ENCODE results near the gene ACRBP.

ACRBP gene

GRCh38 chr12:6644903-6645302, 2.3 kb downstream of the ACRBP start:
- peaks cover 56% of the 10 kb centered on the region for H3K9me3 ChIP-seq (ENCODE audit: control insufficient read depth, low read length)
- no peak overlapping the region for H3K4me3 ChIP-seq (ENCODE audit: low read length)
- no peak for DNase-seq (ENCODE audit: low read depth)
- H3K4me1 ChIP-seq (ENCODE audit: control insufficient read depth, insufficient read depth, low read length): no peaks in the 10 kb centered on the region
- peaks cover 10% of the 10 kb centered on the region for H3K27me3 ChIP-seq (replicated peaks; ENCODE audit: control insufficient read depth, insufficient read depth, low read length)
- H3K9ac ChIP-seq (ENCODE audit: low read length): no peak overlapping the region
- H3K36me3 ChIP-seq (ENCODE audit: control insufficient read depth, insufficient read depth, low read length, severe bottlenecking): peaks cover under 1% of the 10 kb centered on the region

GRCh38 chr12:6644257-6644596, 3.0 kb downstream of the ACRBP start:
- Histone ChIP-seq H3K4me1 (ENCODE audit: control insufficient read depth, insufficient read depth, low read length) (no peaks in the 10 kb centered on the region), H3K36me3 (ENCODE audit: control insufficient read depth, insufficient read depth, low read length, severe bottlenecking) (no peaks in the 10 kb centered on the region), H3K9ac (ENCODE audit: low read length) (no peak overlapping the region), H3K27me3 (replicated peaks; ENCODE audit: control insufficient read depth, insufficient read depth, low read length) (peaks cover 13% of the 10 kb centered on the region), H3K4me3 (ENCODE audit: low read length) (no peak overlapping the region), H3K9me3 (ENCODE audit: control insufficient read depth, low read length) (peaks cover 56% of the 10 kb centered on the region)
- no peak for DNase-seq (ENCODE audit: low read depth)

- H3K9me3 ChIP-seq (ENCODE audit: control insufficient read depth, low read length): peaks cover 56% of the 10 kb centered on the region
- no peaks in the 10 kb centered on the region for H3K36me3 ChIP-seq (ENCODE audit: control insufficient read depth, insufficient read depth, low read length, severe bottlenecking)
- H3K27me3 ChIP-seq (replicated peaks; ENCODE audit: control insufficient read depth, insufficient read depth, low read length): peaks cover 18% of the 10 kb centered on the region
- no peak for DNase-seq (ENCODE audit: low read depth)
- no peak overlapping the region for H3K4me3 ChIP-seq (ENCODE audit: low read length)
- H3K9ac ChIP-seq (ENCODE audit: low read length): no peak overlapping the region
- no peaks in the 10 kb centered on the region for H3K4me1 ChIP-seq (ENCODE audit: control insufficient read depth, insufficient read depth, low read length)
Observed at GRCh38 chr12:6643569-6644256, 3.5 kb downstream of the ACRBP start.

- peaks cover 24% of the 10 kb centered on the region for H3K27me3 ChIP-seq (replicated peaks; ENCODE audit: control insufficient read depth, insufficient read depth, low read length)
- no peaks in the 10 kb centered on the region for H3K4me1 ChIP-seq (ENCODE audit: control insufficient read depth, insufficient read depth, low read length)
- H3K9me3 ChIP-seq (ENCODE audit: control insufficient read depth, low read length): peaks cover 50% of the 10 kb centered on the region
- no peak for DNase-seq (ENCODE audit: low read depth)
- H3K4me3 ChIP-seq (ENCODE audit: low read length): no peak overlapping the region
- H3K36me3 ChIP-seq (ENCODE audit: control insufficient read depth, insufficient read depth, low read length, severe bottlenecking): no peaks in the 10 kb centered on the region
- no peak overlapping the region for H3K9ac ChIP-seq (ENCODE audit: low read length)
Observed at GRCh38 chr12:6641131-6641530, 6.1 kb downstream of the ACRBP start.

- Histone ChIP-seq H3K27me3 (replicated peaks; ENCODE audit: control insufficient read depth, insufficient read depth, low read length) (peaks cover 26% of the 10 kb centered on the region), H3K4me3 (ENCODE audit: low read length) (no peak overlapping the region), H3K36me3 (ENCODE audit: control insufficient read depth, insufficient read depth, low read length, severe bottlenecking) (no peaks in the 10 kb centered on the region), H3K9me3 (ENCODE audit: control insufficient read depth, low read length) (peaks cover 50% of the 10 kb centered on the region), H3K9ac (ENCODE audit: low read length) (no peak overlapping the region), H3K4me1 (ENCODE audit: control insufficient read depth, insufficient read depth, low read length) (no peaks in the 10 kb centered on the region)
- no peak for DNase-seq (ENCODE audit: low read depth)
Observed at GRCh38 chr12:6640497-6640896, 6.7 kb downstream of the ACRBP start.

GRCh38 chr12:6639151-6639801, 8.0 kb downstream of the ACRBP start:
- H3K36me3 ChIP-seq (ENCODE audit: control insufficient read depth, insufficient read depth, low read length, severe bottlenecking): no peaks in the 10 kb centered on the region
- DNase-seq (ENCODE audit: low read depth): no peak
- H3K4me1 ChIP-seq (ENCODE audit: control insufficient read depth, insufficient read depth, low read length): no peaks in the 10 kb centered on the region
- H3K9me3 ChIP-seq (ENCODE audit: control insufficient read depth, low read length): peaks cover 39% of the 10 kb centered on the region
- H3K27me3 ChIP-seq (replicated peaks; ENCODE audit: control insufficient read depth, insufficient read depth, low read length): peaks cover 31% of the 10 kb centered on the region
- no peak overlapping the region for H3K4me3 ChIP-seq (ENCODE audit: low read length)
- no peak overlapping the region for H3K9ac ChIP-seq (ENCODE audit: low read length)

GRCh38 chr12:6638305-6638704, 8.9 kb downstream of the ACRBP start:
- H3K4me3 ChIP-seq (ENCODE audit: low read length): no peak overlapping the region
- H3K36me3 ChIP-seq (ENCODE audit: control insufficient read depth, insufficient read depth, low read length, severe bottlenecking): no peaks in the 10 kb centered on the region
- no peak for DNase-seq (ENCODE audit: low read depth)
- peaks cover 29% of the 10 kb centered on the region for H3K9me3 ChIP-seq (ENCODE audit: control insufficient read depth, low read length)
- peaks cover 31% of the 10 kb centered on the region for H3K27me3 ChIP-seq (replicated peaks; ENCODE audit: control insufficient read depth, insufficient read depth, low read length)
- no peaks in the 10 kb centered on the region for H3K4me1 ChIP-seq (ENCODE audit: control insufficient read depth, insufficient read depth, low read length)
- H3K9ac ChIP-seq (ENCODE audit: low read length): no peak overlapping the region

- H3K36me3 ChIP-seq (ENCODE audit: control insufficient read depth, insufficient read depth, low read length, severe bottlenecking): no peaks in the 10 kb centered on the region
- peaks cover 6% of the 10 kb centered on the region for H3K9me3 ChIP-seq (ENCODE audit: control insufficient read depth, low read length)
- H3K4me1 ChIP-seq (ENCODE audit: control insufficient read depth, insufficient read depth, low read length): no peaks in the 10 kb centered on the region
- no peak within 1 kb of the TSS for H3K9ac ChIP-seq (ENCODE audit: low read length)
- no peak within 1 kb of the TSS for H3K4me3 ChIP-seq (ENCODE audit: low read length)
- DNase-seq (ENCODE audit: low read depth): no peak
- peaks cover 30% of the 10 kb centered on the region for H3K27me3 ChIP-seq (replicated peaks; ENCODE audit: control insufficient read depth, insufficient read depth, low read length)
Observed at GRCh38 chr12:6635856-6636531, 11.2 kb downstream of the ACRBP start, which contains the start of gene LPAR5. TSS of gene LPAR5 (minus strand) at chr12:6635959. CDS start at chr12:6621248, 14,711 bp downstream.

GRCh38 chr12:6635375-6635855, 11.8 kb downstream of the ACRBP start:
- Histone ChIP-seq H3K4me3 (ENCODE audit: low read length) (no peak overlapping the region), H3K36me3 (ENCODE audit: control insufficient read depth, insufficient read depth, low read length, severe bottlenecking) (no peaks in the 10 kb centered on the region), H3K9me3 (ENCODE audit: control insufficient read depth, low read length) (no peaks in the 10 kb centered on the region), H3K4me1 (ENCODE audit: control insufficient read depth, insufficient read depth, low read length) (no peaks in the 10 kb centered on the region), H3K27me3 (replicated peaks; ENCODE audit: control insufficient read depth, insufficient read depth, low read length) (peaks cover 31% of the 10 kb centered on the region), H3K9ac (ENCODE audit: low read length) (no peak overlapping the region)
- no peak for DNase-seq (ENCODE audit: low read depth)

- H3K9ac ChIP-seq (ENCODE audit: low read length): no peak overlapping the region
- no peaks in the 10 kb centered on the region for H3K4me1 ChIP-seq (ENCODE audit: control insufficient read depth, insufficient read depth, low read length)
- H3K27me3 ChIP-seq (replicated peaks; ENCODE audit: control insufficient read depth, insufficient read depth, low read length): peaks cover 20% of the 10 kb centered on the region
- H3K4me3 ChIP-seq (ENCODE audit: low read length): no peak overlapping the region
- DNase-seq (ENCODE audit: low read depth): no peak
- no peaks in the 10 kb centered on the region for H3K36me3 ChIP-seq (ENCODE audit: control insufficient read depth, insufficient read depth, low read length, severe bottlenecking)
- no peaks in the 10 kb centered on the region for H3K9me3 ChIP-seq (ENCODE audit: control insufficient read depth, low read length)
Observed at GRCh38 chr12:6632026-6632983, 14.9 kb downstream of the ACRBP start.

Data from adipocyte (in vitro differentiated cells).